ENCODE results near the gene DCUN1D2.

GRCh38 chr13:113446488-113446854 is 44.0 kb downstream of the DCUN1D2 start:
- TF ChIP-seq CTCF (IDR thresholded peaks at IDR 0.05) (no peak), POLR2A (IDR thresholded peaks at IDR 0.05) (no peak), EP300 (IDR thresholded peaks at IDR 0.05) (no peak)

Data from upper lobe of left lung (tissue), 4 donors.